GM18870 (cell line): ENCODE data around the gene H6PD.

Experiments used
- ATAC-seq: cut with Tn5 transposase; IDR thresholded peaks from one replicate; pipeline ENCODE4 v1.9.1; 2021; ENCODE audit warnings: moderate library complexity; ENCODE audit not compliant: unreplicated experiment

The H6PD gene

GRCh38 chr1:9256332-9256731, 21.8 kb downstream of the H6PD start:
- no peak for ATAC-seq

- ATAC-seq = no peak
Measured at GRCh38 chr1:9257851-9258250, 23.3 kb downstream of the H6PD start.

GRCh38 chr1:9258629-9259028, 24.1 kb downstream of the H6PD start:
- ATAC-seq = no peak

- no peak for ATAC-seq
Measured at GRCh38 chr1:9260059-9260766, 25.6 kb downstream of the H6PD start.

GRCh38 chr1:9261496-9261895, 26.9 kb downstream of the H6PD start:
- ATAC-seq = no peak

- no peak for ATAC-seq
Measured at GRCh38 chr1:9262096-9262986, 27.8 kb downstream of the H6PD start.

- ATAC-seq = no peak
Measured at GRCh38 chr1:9263276-9263855, 28.8 kb downstream of the H6PD start.

GRCh38 chr1:9263984-9264872, 29.7 kb downstream of the H6PD start:
- ATAC-seq = no peak

- ATAC-seq = no peak
Measured at GRCh38 chr1:9265037-9265436, 30.5 kb downstream of the H6PD start.

GRCh38 chr1:9265968-9266367, 31.4 kb downstream of the H6PD start:
- ATAC-seq = no peak

- ATAC-seq = no peak
Measured at GRCh38 chr1:9267352-9267686, 32.7 kb downstream of the H6PD start.

- no peak for ATAC-seq
Measured at GRCh38 chr1:9267827-9268581, 33.4 kb downstream of the H6PD start.

GRCh38 chr1:9269078-9269501, 34.5 kb downstream of the H6PD start:
- no peak for ATAC-seq

GRCh38 chr1:9269721-9270120, 35.1 kb downstream of the H6PD start:
- ATAC-seq = no peak

GRCh38 chr1:9270290-9270883, 35.8 kb downstream of the H6PD start:
- ATAC-seq = no peak

- no peak for ATAC-seq
Measured at GRCh38 chr1:9271283-9271682, 36.7 kb downstream of the H6PD start.

- no peak for ATAC-seq
Measured at GRCh38 chr1:9271861-9272595, 37.5 kb downstream of the H6PD start.

- ATAC-seq = no peak
Measured at GRCh38 chr1:9273177-9273576, 38.6 kb downstream of the H6PD start.

GRCh38 chr1:9275161-9275560, 40.6 kb downstream of the H6PD start:
- no peak for ATAC-seq
